Immature natural killer cell (primary cell): ENCODE measurements around the gene NQO1. TPM values are rescaled to one million over a fixed set of nuclear protein-coding genes. Genes with fewer than 3 reads are reported as not detected.

Experiments used
- DNase-seq, 3 donors: peaks; one replicate each; pipeline ENCODE4 v3.0.0; 2022; ENCODE audit warnings: mixed read lengths in 1 of 3
- H3K27ac Mint-ChIP-seq, 6 donors: one replicate each; pipeline ENCODE4 v1.8.0; 2020; ENCODE audit warnings: mixed read lengths in 6 of 6, mild to moderate bottlenecking in 5 of 6, inconsistent platforms in 4 of 6, moderate library complexity in 3 of 6
- H3K27me3 Mint-ChIP-seq, 3 donors: one replicate each; pipeline ENCODE4 v1.8.0; 2020 to 2021; ENCODE audit warnings: low read depth in 3 of 3, mild to moderate bottlenecking in 3 of 3, mixed read lengths in 3 of 3, moderate library complexity in 3 of 3, inconsistent platforms in 1 of 3
- H3K36me3 Mint-ChIP-seq, 3 donors: one replicate each; pipeline ENCODE4 v1.8.0; 2020; ENCODE audit warnings: mixed read lengths in 3 of 3, inconsistent platforms in 2 of 3, mild to moderate bottlenecking in 2 of 3
- H3K4me1 Mint-ChIP-seq, 2 donors: one replicate each; pipeline ENCODE4 v1.8.0; 2020; ENCODE audit warnings: inconsistent platforms in 2 of 2, mild to moderate bottlenecking in 2 of 2, mixed read lengths in 2 of 2, moderate library complexity in 1 of 2
- H3K4me3 Mint-ChIP-seq, 5 donors: one replicate each; pipeline ENCODE4 v1.8.0; 2020; ENCODE audit warnings: mild to moderate bottlenecking in 5 of 5, mixed read lengths in 5 of 5, inconsistent platforms in 3 of 5, moderate library complexity in 3 of 5
- H3K9me3 Mint-ChIP-seq, 6 donors: one replicate each; pipeline ENCODE4 v1.8.0; 2020; ENCODE audit warnings: mild to moderate bottlenecking in 6 of 6, mixed read lengths in 6 of 6, inconsistent platforms in 4 of 6, moderate library complexity in 3 of 6
- polyA plus RNA-seq, 3 donors: library from polyadenylated mRNA; unstranded; fragments of 300-500 nt; fragmentation: Illumina TruSeq; gene quantifications; one replicate each; pipeline ENCODE4 v1.2.3, GENCODE V29; 2021

NQO1 gene
- polyA plus RNA-seq, 3 donors from 2014 or later: 12.8 to 14.6 (median 13.3) TPM

GRCh38 chr16:69672998-69673713 lies 53.2 kb downstream of the NQO1 start:
- Mint-ChIP-seq H3K27me3 (peaks cover 0 to 1% (median 0%) of the 10 kb centered on the region in 3 donors), H3K27ac (peak overlapping the region in 2 of 6 donors; percentile 25 to 34), H3K4me1 (no peaks in the 10 kb centered on the region), H3K36me3 (peaks cover 6 to 37% (median 16%) of the 10 kb centered on the region in 3 donors), H3K4me3 (no peak overlapping the region), H3K9me3 (no peaks in the 10 kb centered on the region)
- no peak for DNase-seq

- Mint-ChIP-seq H3K36me3 (peaks cover 8 to 38% (median 15%) of the 10 kb centered on the region in 3 donors), H3K27ac (no peak overlapping the region), H3K27me3 (peaks cover 0 to 1% (median 0%) of the 10 kb centered on the region in 3 donors), H3K4me1 (no peaks in the 10 kb centered on the region), H3K4me3 (no peak overlapping the region), H3K9me3 (no peaks in the 10 kb centered on the region)
- no peak for DNase-seq
These were observed 53.9 kb downstream of the NQO1 start for GRCh38 chr16:69672315-69672997.

- Mint-ChIP-seq H3K27me3 (no peaks in the 10 kb centered on the region), H3K27ac (no peak overlapping the region), H3K4me1 (no peaks in the 10 kb centered on the region), H3K4me3 (no peak overlapping the region), H3K9me3 (no peaks in the 10 kb centered on the region), H3K36me3 (peaks cover 6 to 23% (median 8%) of the 10 kb centered on the region in 3 donors)
- no peak for DNase-seq
These were observed 56.8 kb downstream of the NQO1 start for GRCh38 chr16:69669577-69669976.

- no peak for DNase-seq
- Mint-ChIP-seq H3K4me1 (peaks cover 0 to 1% of the 10 kb centered on the region in 2 donors), H3K27me3 (no peaks in the 10 kb centered on the region), H3K36me3 (peaks cover 8 to 26% (median 12%) of the 10 kb centered on the region in 3 donors), H3K27ac (peak overlapping the region in 1 of 6 donors; percentile 43), H3K4me3 (no peak overlapping the region), H3K9me3 (no peaks in the 10 kb centered on the region)
These were observed 62.5 kb downstream of the NQO1 start for GRCh38 chr16:69663846-69664245.

GRCh38 chr16:69662901-69663300 lies 63.5 kb downstream of the NQO1 start:
- no peak for DNase-seq
- peaks cover 4 to 27% (median 12%) of the 10 kb centered on the region in 3 donors for H3K36me3 Mint-ChIP-seq
- no peak overlapping the region for H3K4me3 Mint-ChIP-seq
- H3K4me1 Mint-ChIP-seq: peaks cover 0 to 1% of the 10 kb centered on the region in 2 donors
- H3K27me3 Mint-ChIP-seq: no peaks in the 10 kb centered on the region
- H3K27ac Mint-ChIP-seq: peak overlapping the region in 2 of 6 donors; percentile 40 to 50
- no peaks in the 10 kb centered on the region for H3K9me3 Mint-ChIP-seq

- Mint-ChIP-seq H3K27me3 (no peaks in the 10 kb centered on the region), H3K4me3 (no peak overlapping the region), H3K9me3 (no peaks in the 10 kb centered on the region), H3K27ac (no peak overlapping the region), H3K4me1 (peaks cover 0 to 1% of the 10 kb centered on the region in 2 donors), H3K36me3 (peaks cover 11 to 36% (median 17%) of the 10 kb centered on the region in 3 donors)
- no peak for DNase-seq
These were observed 66.2 kb downstream of the NQO1 start for GRCh38 chr16:69660166-69660565.

Other genes starting within 250 kb of the NQO1 start
- 10 to 100 TPM in 1 of 3 donors, 1 to 10 TPM in 2; 5.4 to 17.5 (median 7.9) TPM for gene NFAT5, start 160.6 kb downstream of the NQO1 start, polyA plus RNA-seq
- 10 to 100 TPM; 16.9 to 34.2 (median 24.8) TPM for gene NOB1, start 28.4 kb upstream of the NQO1 start, polyA plus RNA-seq
- gene WWP2, start 35.8 kb upstream of the NQO1 start, polyA plus RNA-seq: 10 to 100 TPM; 19.0 to 67.9 (median 29.3) TPM
- gene CLEC18A, start 224.8 kb upstream of the NQO1 start, polyA plus RNA-seq: not detected